IPS-NIHi7 (cell line): ENCODE data around the gene TNFSF9.
"Not testable (repeated sequence)": the region's sequence is repeated elsewhere in the genome, so short reads cannot be mapped to it uniquely, and the experiment has no call there.

Experiments
- DNase-seq: peaks from one replicate; pipeline ENCODE4 v3.0.0; 2012; ENCODE audit warnings: mixed read lengths; ENCODE audit errors: extremely low spot score

The TNFSF9 gene

GRCh38 chr19:6572217-6572616 lies 41.4 kb downstream of the TNFSF9 start:
- DNase-seq, result no peak

- no peak for DNase-seq
These were observed 42.5 kb downstream of the TNFSF9 start for GRCh38 chr19:6573350-6573749.

- DNase-seq, result no peak
These were observed 46.1 kb downstream of the TNFSF9 start for GRCh38 chr19:6576869-6577475.

- DNase-seq, result no peak
These were observed 46.8 kb downstream of the TNFSF9 start for GRCh38 chr19:6577476-6578125.

- DNase-seq, result no peak
These were observed 48.8 kb downstream of the TNFSF9 start for GRCh38 chr19:6579450-6580178.

GRCh38 chr19:6580313-6580712 lies 49.5 kb downstream of the TNFSF9 start:
- DNase-seq, result no peak

GRCh38 chr19:6582515-6583484 lies 52.0 kb downstream of the TNFSF9 start:
- not testable (repeated sequence) for DNase-seq
